Fibroblast of skin of scalp (primary cell): ENCODE data around the gene RPS6KA6.
"Not testable (repeated sequence)": the region's sequence is repeated elsewhere in the genome, so short reads cannot be mapped to it uniquely, and the experiment has no call there.

Source experiments
- DNase-seq: peaks from one replicate; pipeline ENCODE4 v3.0.0-alpha.2; 2013

Gene RPS6KA6

GRCh38 chrX:84162401-84162800 is 25.6 kb downstream of the RPS6KA6 start:
- DNase-seq: no peak

- no peak for DNase-seq
These were observed 26.4 kb downstream of the RPS6KA6 start for GRCh38 chrX:84161641-84162040.

- no peak for DNase-seq
These were observed 27.3 kb downstream of the RPS6KA6 start for GRCh38 chrX:84160736-84161135.

- no peak for DNase-seq
These were observed 31.2 kb downstream of the RPS6KA6 start for GRCh38 chrX:84156821-84157220.

DNA sequence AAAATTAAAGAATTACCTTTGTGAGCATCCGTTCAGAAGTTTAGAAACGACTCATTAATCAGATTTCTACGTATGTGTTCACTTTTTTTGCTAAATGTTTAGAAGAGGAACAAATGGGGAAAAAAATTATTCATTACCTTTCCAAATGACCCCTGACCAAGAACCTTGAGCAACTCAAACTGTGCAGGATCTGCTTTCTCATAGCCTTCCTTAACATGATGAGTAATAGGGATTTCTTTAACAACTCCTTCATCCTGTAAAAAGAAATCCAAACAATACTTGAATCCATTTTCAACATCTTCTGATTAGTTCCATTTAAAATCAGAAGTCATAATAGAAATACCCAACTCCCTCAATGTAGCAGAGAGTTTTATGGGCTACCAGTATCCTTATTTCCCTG is 32.1 kb downstream of the RPS6KA6 start:
- no peak for DNase-seq

- DNase-seq: no peak
These were observed 34.5 kb downstream of the RPS6KA6 start for GRCh38 chrX:84153538-84153937.

DNA sequence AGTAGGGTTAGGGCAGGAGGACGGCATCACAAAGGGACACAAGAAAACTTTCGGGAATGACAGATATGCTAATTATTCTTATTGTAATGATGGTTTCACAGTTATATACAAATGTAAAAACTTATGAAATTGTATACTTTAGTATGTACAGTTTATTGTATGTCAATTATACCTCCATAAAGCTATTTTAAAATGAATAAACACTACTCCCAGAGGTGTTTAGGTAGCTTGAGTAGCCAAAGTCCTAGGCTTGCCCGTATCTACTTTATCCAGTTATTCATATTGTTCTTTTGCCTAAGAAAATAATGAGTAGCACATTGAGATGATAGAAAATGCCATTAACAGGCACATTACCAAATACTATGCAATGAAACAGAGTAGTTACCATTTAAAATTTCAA is 43.0 kb downstream of the RPS6KA6 start:
- no peak for DNase-seq

- no peak for DNase-seq
These were observed 43.7 kb downstream of the RPS6KA6 start for GRCh38 chrX:84144281-84144680.

DNA sequence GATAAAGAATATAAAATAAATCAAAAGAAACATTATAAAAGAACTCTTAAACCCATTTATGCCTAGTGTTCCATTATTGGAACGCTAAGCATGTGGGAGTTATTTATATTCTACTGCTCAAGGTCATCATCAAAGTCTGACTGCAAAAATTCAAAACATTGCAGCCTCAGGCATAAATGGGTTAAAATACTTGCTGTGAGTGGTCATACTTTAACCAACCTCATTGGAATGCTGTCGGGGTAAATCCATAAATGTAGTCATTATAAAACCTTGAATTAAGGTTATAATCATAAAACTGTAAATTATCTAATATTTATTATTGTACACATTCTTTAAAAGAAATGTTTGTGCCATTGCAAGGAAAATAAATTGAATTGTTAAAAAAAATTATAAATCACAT is 55.0 kb downstream of the RPS6KA6 start:
- peak; percentile 26 for DNase-seq

DNA sequence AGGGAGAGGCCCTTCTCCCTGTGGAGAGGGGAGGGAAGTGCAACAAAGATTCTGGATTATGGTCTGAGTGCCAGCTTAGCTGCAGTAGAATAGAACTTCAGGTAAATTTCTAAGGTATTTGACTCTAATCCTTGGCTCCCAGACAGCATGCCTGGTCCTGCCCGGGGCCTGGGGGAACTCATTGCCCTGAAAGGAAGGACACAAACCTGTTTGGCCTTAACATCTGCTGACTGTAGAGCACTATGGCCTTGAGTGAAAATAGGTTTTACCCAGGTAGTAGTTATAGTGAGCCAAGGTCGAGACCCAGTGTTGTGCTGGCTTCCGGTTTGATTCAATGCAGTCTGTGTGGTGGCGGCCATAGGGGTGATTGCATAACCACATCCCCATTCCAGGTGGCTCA is 64.4 kb downstream of the RPS6KA6 start:
- no peak for DNase-seq

- DNase-seq: no peak
These were observed 69.2 kb downstream of the RPS6KA6 start for GRCh38 chrX:84118769-84119168.

- DNase-seq: no peak
These were observed 69.7 kb downstream of the RPS6KA6 start for GRCh38 chrX:84118315-84118714.

- no peak for DNase-seq
These were observed 79.4 kb downstream of the RPS6KA6 start for GRCh38 chrX:84108584-84108983.

DNA sequence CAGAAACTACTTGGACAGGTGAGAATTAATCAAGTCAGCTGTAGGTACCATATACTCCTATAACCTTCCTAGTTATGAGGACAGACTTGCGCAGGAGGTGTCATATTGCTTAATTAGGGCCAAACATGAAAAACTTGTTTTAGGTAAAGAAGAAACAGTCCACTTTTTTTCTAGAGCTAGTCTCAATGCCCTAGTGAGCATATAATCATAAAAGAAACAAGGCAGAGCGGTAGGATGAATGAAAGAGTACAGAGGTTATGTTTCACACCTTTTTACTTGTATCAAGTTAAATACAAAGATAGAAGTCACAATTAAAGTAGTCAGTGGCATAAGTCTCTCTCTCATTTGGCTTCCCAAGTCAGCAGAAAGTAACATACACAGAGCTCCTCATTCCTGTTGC is 88.9 kb downstream of the RPS6KA6 start:
- DNase-seq: no peak

DNA sequence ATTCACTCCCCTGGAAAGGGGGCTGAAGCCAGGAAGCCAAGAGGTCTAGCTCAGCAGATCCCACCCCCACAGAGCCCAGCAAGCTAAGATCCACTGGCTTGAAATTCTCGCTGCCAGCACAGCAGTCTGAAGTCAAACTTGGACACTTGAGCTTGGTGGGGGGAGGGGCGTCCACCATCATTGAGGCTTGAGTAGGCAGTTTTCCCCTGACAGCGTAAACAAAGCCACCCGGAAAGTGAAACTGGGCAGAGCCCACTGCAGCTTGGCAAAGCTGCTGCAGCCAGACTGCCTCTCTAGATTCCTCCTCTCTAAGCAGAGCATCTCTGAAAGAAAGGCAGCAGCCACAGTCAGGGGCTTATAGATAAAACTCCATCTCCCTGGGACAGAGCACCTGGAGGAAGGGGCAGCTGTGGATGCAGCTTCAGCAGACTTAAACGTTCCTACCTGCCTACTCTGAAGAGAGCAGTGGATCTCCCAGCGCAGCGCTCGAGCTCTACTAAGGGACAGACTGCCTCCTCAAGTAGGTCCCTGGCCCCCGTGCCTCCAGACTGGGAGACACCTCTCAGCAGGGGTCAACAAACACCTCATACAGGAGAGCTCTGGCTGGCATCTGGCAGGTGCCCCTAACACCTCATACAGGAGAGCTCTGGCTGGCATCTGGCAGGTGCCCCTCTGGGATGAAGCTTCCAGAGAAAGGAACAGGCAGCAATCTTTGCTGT is 108.4 kb downstream of the RPS6KA6 start:
- DNase-seq: not testable (repeated sequence)

DNA sequence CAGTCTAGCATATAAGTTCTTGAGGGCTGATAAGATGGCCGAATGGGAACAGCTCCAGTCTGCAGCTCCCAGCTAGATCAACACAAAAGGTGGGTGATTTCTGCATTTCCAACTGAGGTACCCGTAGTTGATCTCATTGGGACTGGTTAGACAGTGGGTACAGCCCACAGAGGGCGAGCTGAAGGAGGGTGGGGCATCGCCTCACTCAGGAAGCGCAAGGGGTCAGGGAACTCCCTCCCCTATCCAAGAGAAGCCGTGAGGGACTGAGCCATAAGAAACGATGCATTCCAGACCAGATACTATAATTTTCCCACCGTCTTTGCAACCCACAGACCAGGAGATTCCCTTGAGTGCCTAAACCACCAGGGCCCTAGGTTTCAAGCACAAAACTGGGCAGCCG is 109.0 kb downstream of the RPS6KA6 start:
- DNase-seq: no peak

DNA sequence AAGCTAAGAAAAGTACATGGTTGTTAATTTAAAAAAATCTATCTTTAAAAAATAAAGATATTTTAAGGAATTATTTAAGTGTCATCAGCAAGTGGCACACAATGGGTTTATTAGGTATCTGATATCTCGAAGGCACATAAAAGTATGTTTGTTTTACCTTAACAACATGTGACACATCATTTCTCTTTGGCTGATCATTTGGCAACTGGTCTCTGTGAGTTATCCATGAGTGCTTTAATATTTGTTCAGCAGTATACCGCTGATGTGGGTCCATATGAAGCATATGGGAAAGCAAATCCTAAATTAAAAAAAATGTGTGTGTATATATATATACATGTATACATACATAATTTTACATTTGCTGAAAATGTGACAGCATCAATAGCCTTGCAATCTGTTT is 123.2 kb downstream of the RPS6KA6 start:
- no peak for DNase-seq

DNA sequence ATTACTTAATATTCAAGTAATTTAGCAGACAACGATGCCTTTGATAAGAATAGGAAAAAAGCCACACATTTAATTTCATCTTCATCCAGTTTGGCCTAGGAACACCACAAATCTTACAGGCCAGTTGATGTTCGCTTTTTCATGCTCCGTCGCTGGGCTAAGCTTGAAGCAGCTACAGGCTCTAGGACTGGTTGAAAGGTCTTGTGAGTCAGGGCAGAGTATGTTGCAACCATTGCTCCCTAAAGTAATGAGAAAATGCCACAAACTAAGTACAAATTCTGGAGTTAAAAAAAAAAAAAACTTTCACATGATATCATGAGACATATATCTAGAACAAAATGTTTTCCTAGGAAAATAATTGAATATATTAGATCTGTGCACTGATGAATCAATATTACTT is 123.8 kb downstream of the RPS6KA6 start:
- DNase-seq: peak; percentile 1

- no peak for DNase-seq
These were observed 140.7 kb downstream of the RPS6KA6 start for GRCh38 chrX:84047339-84047738.

GRCh38 chrX:84046403-84046984 is 141.5 kb downstream of the RPS6KA6 start:
- peak; percentile 25 for DNase-seq

DNA sequence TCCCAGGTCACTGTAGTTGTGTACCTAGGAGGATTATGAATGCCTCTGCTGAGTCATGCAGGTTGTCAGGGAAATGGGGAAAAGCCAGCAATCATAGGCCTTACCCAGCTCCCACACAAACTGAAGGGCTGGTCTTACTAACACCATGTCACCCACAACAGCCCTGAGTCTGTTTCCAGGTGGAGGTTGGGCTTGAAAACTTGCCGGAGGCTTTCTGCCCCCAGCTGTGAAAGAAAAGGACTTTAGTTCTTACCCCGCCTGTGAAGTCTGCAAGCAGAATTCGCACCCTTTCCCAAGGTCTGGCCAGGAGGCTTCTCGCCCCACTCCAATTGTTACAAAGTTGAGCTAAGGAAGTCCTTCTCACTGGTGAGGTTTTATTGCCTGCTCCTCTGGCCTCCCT is 143.9 kb downstream of the RPS6KA6 start:
- DNase-seq: no peak
